ENCODE results near the gene SDK1.

DNA sequence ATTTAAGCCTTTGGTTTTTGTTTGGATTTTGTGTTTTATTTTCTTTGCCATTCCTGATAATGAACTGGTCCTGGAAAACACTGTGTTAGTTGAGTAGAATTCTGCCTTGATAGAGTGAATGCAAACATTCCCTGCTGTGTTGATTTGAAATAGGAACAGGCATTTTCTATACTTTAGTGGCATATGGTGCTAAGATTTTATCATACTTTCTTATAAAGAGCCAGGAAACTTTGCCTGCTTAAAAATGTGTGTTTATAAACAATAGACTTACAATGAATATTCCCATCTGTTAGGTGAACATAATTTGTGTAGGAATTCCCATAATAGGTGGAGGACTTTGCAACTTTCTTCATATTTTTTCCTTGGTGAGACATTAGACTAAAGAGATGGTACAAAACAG lies 333.3 kb downstream of the SDK1 start:
- TF ChIP-seq POLR2A (IDR thresholded peaks at IDR 0.05), result no peak
- TF ChIP-seq POLR2AphosphoS5 (IDR thresholded peaks at IDR 0.05), result no peak
